Hematopoietic multipotent progenitor cell (in vitro differentiated cells): ENCODE data around the gene KRTAP5-3. TPM values are rescaled to one million over a fixed set of nuclear protein-coding genes. Genes with fewer than 3 reads are reported as not detected.
"Not testable (repeated sequence)": the region's sequence is repeated elsewhere in the genome, so short reads cannot be mapped to it uniquely, and the experiment has no call there.

ENCODE experiments used
- DNase-seq, 3 donors: peaks; one replicate each; pipeline ENCODE4 v3.0.0-alpha.2; 2011 to 2015; ENCODE audit warnings: low read depth in 2 of 3, low spot score in 2 of 3
- total RNA-seq: library from RNA; depleted of rRNA; stranded (reverse); fragments of >200 nt; gene quantifications from one replicate; pipeline ENCODE4 v1.2.3, GENCODE V29; 2012

Gene KRTAP5-3
- total RNA-seq, 1 donor = not detected

DNA sequence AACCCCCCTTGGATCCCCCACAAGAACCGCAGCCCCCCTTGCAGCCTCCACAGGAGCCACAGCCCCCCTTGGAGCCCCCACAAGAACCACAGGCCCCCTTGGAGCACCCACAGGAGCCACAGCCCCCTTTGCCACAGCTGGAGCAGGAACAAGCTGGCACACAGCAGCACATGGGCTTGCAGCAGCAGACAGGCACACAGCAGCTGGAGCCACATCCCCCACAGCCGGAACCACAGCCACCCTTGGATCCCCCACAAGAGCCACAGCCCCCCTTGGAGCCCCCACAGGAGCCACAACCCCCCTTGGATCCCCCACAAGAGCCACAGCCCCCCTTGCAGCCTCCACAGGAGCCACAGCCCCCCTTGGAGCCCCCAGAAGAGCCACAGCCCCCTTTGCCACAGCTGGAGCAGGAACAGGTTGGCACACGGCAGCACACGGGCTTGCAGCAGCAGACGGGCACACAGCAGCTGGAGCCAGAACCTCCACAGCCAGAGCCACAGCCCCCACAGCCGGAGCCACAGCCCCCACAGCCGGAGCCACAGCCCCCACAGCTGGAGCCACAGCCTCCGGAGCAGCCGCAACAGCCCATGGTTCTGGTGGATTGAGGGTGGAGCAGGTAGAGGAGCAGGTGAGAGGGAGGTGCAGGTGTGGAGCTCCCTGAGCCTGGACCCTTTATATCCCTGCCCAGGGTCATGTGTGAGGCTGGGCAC lies 23.4 kb downstream of the KRTAP5-3 start, which contains the start of gene KRTAP5-1:
KRTAP5-1 (minus strand) TSS at position 623 of the 710 bp plus-strand sequence; CDS start at position 589, 34 bp downstream.
- DNase-seq = peak in 1 of 3 donors; percentile 51

GRCh38 chr11:1582909-1583308 lies 25.4 kb downstream of the KRTAP5-3 start:
- not testable (repeated sequence) for DNase-seq

- DNase-seq = no peak
Observed at GRCh38 chr11:1581976-1582375, 26.3 kb downstream of the KRTAP5-3 start.

DNA sequence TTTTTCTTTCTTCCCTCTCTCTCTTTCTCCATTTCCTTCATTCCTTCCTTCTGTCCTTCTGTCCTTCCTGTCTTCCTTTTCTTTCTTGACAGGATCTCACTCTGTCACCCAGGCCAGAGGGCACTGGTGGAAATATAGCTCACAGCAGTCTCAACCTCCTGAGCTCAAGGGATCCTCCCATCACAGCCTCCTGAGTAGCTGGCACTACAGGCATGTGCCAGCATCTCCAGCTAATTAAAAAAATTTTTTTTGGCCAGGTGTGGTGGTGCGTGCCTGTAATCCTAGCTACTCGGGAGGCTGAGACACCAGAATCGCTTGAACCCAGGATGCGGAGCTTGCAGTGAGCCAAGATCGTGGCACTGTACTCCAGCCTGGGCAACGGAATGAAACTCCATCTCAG lies 31.4 kb downstream of the KRTAP5-3 start:
- no peak for DNase-seq

DNA sequence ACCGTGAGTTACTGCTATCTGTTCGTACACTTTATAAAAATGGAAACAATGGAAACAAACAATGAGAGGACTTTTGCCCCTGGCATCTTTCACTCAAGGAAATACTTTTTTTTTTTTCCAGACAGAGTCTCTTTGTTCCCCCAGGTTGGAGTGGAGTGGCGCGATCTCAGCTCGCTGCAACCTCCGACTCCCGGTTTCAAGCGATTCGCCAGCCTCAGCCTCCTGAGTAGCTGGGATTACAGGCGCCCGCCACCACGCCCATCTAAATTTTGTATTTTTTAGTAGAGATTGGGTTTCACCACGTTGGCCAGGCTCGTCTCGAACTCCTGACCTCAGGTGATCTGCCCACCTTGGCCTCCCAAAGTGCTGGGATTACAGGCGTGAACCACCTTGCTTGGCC lies 32.5 kb downstream of the KRTAP5-3 start:
- not testable (repeated sequence) for DNase-seq

DNA sequence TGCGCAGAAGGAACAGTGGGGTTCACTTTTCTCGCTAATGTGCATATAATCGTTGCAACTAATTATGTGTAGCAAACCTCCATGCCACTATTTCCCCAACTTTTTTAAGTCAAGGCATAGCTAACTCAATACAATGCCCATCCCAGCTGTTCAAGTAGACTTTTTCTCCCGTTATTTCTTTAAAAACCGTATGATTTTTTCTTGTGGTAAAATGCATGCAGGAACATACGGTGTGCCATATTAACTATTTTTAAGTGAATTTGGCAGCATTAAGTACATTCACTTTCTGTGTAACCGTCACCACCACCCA lies 33.4 kb downstream of the KRTAP5-3 start:
- no peak for DNase-seq

DNA sequence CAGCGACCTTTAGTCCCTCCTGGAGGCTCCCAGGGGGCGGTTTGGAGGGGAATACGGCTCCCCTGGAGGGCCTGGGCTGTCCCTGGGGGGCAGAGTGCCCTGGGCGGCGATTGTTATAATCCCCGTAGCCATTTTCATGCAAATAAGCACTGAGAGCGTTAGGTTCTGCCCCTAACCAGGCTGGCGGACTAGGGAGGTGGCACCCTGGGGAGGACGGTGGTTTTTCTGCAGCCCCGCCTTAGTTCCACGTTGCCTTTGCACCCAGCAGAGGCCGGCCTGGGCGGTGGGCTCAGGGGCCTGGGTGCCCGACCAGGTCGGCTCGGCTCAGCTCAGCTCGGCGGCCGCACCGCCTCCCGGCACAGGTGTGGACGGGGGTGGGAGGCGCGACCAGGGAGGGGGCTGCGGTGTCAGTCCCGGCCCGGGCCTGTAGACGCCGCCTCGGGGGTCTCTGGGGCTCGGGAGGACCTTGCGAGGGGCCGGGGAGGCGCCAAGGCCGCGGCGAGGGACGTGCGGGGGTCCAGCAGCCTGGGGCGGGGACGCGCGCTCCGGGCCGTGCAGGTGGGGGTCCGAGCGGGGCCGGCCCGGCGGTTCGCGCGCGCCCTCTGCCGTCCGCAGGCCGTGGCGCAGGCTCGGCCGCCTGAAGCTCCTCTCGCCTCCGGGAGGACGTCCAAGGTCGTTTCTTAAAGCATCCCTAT lies 33.9 kb downstream of the KRTAP5-3 start:
- DNase-seq = peak in 1 of 3 donors; percentile 45

- DNase-seq = no peak
Observed at GRCh38 chr11:1573903-1574237, 34.4 kb downstream of the KRTAP5-3 start.

GRCh38 chr11:1573077-1573902 lies 35.0 kb downstream of the KRTAP5-3 start:
- no peak for DNase-seq

DNA sequence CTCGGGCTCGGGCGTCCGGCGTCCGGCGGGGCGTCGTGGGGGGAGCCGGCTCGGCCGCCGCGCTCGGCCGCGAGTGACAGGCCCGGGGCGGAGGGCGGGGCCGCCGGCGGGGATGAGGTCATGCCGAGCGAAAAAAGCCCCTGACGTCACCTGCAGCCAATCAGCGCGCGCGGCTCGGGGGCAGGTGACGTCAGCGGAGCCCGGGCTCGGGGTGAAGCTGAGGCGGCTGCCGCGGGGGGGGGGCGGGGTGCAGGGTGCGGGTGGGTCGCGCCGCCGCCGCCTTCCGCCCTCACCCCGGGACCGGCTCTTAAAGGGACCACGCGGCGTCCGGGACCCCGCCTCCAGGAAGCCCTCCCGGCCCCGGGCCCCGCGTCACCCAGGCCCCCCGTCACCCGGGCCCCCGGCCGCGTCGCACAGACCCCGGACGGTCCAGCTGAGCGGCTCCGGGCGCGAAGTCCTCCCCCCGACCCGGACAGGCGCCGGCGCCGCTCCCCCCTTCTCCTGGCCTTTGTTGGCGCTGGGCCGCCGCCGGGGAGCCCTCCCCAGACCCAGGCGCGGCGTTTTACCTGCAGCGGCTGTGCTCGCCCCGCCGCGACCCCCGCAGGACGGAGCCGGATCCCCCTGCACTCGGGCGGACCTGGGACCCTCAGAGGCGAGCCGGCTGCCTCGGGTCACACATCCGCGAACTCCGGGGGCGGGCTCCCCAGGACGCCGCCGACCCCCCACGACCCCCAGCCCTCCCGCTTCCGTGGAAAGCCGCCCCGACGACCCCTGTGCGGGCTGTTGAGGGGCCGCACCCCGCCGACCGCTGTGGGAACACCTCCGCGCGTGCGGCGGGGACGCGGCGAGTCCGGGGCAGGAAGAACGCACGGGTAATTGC lies 35.8 kb downstream of the KRTAP5-3 start, which contains the start of gene DUSP8:
DUSP8 (minus strand) TSS at position 75 of the 880 bp plus-strand sequence. CDS start 6,445 bp downstream, outside the sequence.
- DNase-seq = peak; percentile 87 to 99 (median 91)

DNA sequence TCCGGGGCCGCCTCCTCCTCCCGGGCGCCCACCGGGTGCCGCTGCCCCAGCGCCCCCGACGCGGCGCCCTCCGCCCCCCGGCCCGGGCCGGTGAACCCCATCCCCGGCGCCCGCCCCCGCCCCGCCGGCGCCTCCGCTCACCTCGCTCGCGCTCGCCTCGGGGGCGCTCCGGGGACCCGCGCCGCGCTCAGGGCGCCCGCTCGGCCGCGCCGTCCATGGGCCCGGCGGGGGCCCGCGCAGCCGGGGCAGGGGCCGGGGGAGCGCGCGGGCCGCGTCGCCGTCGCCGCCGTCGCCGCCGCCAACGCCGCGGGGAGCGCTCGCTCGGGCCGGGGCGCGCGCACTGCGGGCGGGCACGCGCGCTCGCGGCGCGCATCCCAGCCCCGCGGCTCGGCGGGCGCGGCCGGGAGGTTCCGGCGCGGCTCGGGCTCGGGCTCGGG lies 36.5 kb downstream of the KRTAP5-3 start:
- DNase-seq = no peak

- no peak for DNase-seq
Observed at GRCh38 chr11:1570896-1571759, 37.1 kb downstream of the KRTAP5-3 start.

- DNase-seq = no peak
Observed at GRCh38 chr11:1570531-1570895, 37.8 kb downstream of the KRTAP5-3 start.

- DNase-seq = no peak
Observed at GRCh38 chr11:1570001-1570453, 38.2 kb downstream of the KRTAP5-3 start.

DNA sequence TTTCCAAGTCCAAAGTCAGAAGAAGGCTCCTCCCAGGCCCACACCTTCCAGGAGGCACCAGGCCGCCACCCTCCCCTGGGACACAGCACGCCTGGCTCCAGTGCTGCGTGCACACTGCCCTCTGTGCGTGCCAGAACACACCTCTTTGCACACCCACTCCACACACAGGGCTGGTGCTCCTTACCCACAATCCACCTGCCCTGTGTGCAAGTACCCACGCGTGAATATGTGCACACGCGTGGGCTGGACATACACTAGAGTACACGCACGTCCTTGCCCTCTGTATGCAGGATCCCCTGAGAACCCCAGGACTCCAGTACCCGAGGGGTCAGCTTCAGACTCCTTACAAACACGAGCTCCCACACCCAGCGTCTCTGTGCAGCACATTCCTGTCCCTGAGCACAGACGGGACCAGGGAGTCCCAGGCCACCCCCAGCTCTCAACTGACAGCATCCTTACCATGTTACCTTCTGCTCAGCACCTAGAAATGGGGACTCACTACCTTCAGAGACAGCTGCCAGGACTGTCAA lies 38.9 kb downstream of the KRTAP5-3 start:
- DNase-seq = no peak

DNA sequence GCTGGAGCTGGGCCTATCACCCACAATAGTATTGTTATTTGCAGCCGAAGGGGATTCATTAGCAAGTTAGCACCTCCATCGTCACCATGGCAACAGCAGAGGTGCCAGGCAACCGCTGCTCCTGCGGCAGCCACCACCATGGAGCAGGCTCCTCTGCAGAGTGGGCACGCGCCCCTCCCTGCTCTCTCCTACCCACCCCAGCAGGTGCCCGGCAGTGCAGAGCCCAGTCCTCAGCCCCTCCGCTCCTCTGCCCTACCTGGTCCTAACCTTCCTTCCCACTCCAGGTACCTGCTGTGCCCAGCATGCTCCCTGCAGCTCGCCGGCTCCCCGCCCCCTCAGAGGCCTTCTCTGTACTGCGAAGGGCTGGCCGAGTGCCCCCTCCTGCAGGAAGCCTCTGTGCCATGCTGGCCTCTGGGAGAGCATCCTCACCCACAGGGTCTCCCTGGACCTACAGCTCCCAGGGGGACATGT lies 39.8 kb downstream of the KRTAP5-3 start:
- peak in 1 of 3 donors; percentile 52 for DNase-seq

GRCh38 chr11:1567721-1568100 lies 40.6 kb downstream of the KRTAP5-3 start:
- no peak for DNase-seq

- no peak for DNase-seq
Observed at GRCh38 chr11:1567052-1567720, 41.1 kb downstream of the KRTAP5-3 start.
